WTC11 (cell line): ENCODE data around the gene GSS. TPM values are rescaled to one million over a fixed set of nuclear protein-coding genes. Genes with fewer than 3 reads are reported as not detected.

Experiments used
- ATAC-seq: fragments of 200-7000 bp; cut with Tn5 transposase; 2 replicates; pipeline ENCODE4 v1.10.0; 2021; ENCODE audit warnings: mild to moderate bottlenecking, moderate library complexity
- CTCF ChIA-PET: fragments of 300-600 bp; sonication (Branson Sonifier 250); formaldehyde crosslinking; loops from one replicate; lab custom pipeline; 2021; ENCODE audit warnings: antibody characterized with exemption; lab: Charles Lee
- POLR2A ChIA-PET: fragments of 350-600 bp; sonication (Branson Sonifier 250); formaldehyde crosslinking; loops from one replicate; lab custom pipeline; 2021; ENCODE audit warnings: antibody characterized with exemption; lab: Charles Lee
- DNase-seq: peaks from one replicate; pipeline ENCODE4 v3.0.0; 2021; ENCODE audit warnings: low spot score
- H3K27ac Mint-ChIP-seq: 2 replicates; pipeline ENCODE4 v1.8.0; 2021; ENCODE audit warnings: mixed read lengths
- H3K27me3 Mint-ChIP-seq: 2 replicates; pipeline ENCODE4 v1.8.0; 2021; ENCODE audit warnings: low read depth, mild to moderate bottlenecking, moderate library complexity, mixed read lengths
- H3K36me3 Mint-ChIP-seq: 2 replicates; pipeline ENCODE4 v1.8.0; 2021; ENCODE audit warnings: mixed read lengths
- H3K4me1 Mint-ChIP-seq: 2 replicates; pipeline ENCODE4 v1.8.0; 2022; ENCODE audit warnings: mixed read lengths
- H3K4me3 Mint-ChIP-seq: 2 replicates; pipeline ENCODE4 v1.8.0; 2021; ENCODE audit warnings: mild to moderate bottlenecking, moderate library complexity, mixed read lengths
- H3K9me3 Mint-ChIP-seq: 2 replicates; pipeline ENCODE4 v1.8.0; 2021; ENCODE audit warnings: mixed read lengths
- AFF4 ChIP-seq: sonication (generic); formaldehyde crosslinking; IDR thresholded peaks from 2 replicates; pipeline ENCODE4 v1.8.1; 2023; ENCODE audit warnings: mild to moderate bottlenecking, missing genetic modification reagents, borderline replicate concordance
- CREM ChIP-seq: sonication (generic); formaldehyde crosslinking; IDR thresholded peaks from 2 replicates; pipeline ENCODE4 v1.8.1; 2022; ENCODE audit warnings: mild to moderate bottlenecking, missing genetic modification reagents, moderate library complexity
- FOXP1 ChIP-seq: sonication (generic); formaldehyde crosslinking; IDR thresholded peaks from 2 replicates; pipeline ENCODE4 v1.8.0; 2022; ENCODE audit warnings: missing genetic modification reagents, mild to moderate bottlenecking, moderate library complexity, borderline replicate concordance
- GRHL2 ChIP-seq: fragments of 250-450 bp; sonication (Bioruptor Pico); IDR thresholded peaks from 2 replicates; pipeline ENCODE4 v1.8.0; 2022; ENCODE audit warnings: mild to moderate bottlenecking, moderate library complexity; ENCODE audit not compliant: insufficient replicate concordance, severe bottlenecking
- HMGA2 ChIP-seq: fragments of 250-450 bp; sonication (Bioruptor Pico); IDR thresholded peaks from 2 replicates; pipeline ENCODE4 v1.4.0; 2021; ENCODE audit warnings: mild to moderate bottlenecking, moderate library complexity
- MLX ChIP-seq: sonication (generic); formaldehyde crosslinking; IDR thresholded peaks from 2 replicates; pipeline ENCODE4 v1.8.1; 2023; ENCODE audit warnings: mild to moderate bottlenecking, missing genetic modification reagents, moderate library complexity
- MXD4 ChIP-seq: fragments of 250-450 bp; sonication (Bioruptor Pico); IDR thresholded peaks from 2 replicates; pipeline ENCODE4 v1.8.0; 2021; ENCODE audit warnings: mild to moderate bottlenecking, moderate library complexity, borderline replicate concordance
- NFATC4 ChIP-seq: fragments of 250-450 bp; sonication (Bioruptor Pico); IDR thresholded peaks from 2 replicates; pipeline ENCODE4 v1.9.0; 2021; ENCODE audit warnings: mild to moderate bottlenecking
- SMAD3 ChIP-seq: sonication (generic); formaldehyde crosslinking; IDR thresholded peaks from 2 replicates; pipeline ENCODE4 v1.8.0; 2022; ENCODE audit warnings: missing genetic modification reagents, mild to moderate bottlenecking, borderline replicate concordance
- STAT6 ChIP-seq: sonication (generic); formaldehyde crosslinking; conservative IDR thresholded peaks from 2 replicates; pipeline ENCODE4 v1.8.1; 2023; ENCODE audit warnings: mild to moderate bottlenecking, low read depth, missing genetic modification reagents, moderate library complexity
- ZNF263 ChIP-seq: sonication (generic); formaldehyde crosslinking; IDR thresholded peaks from 2 replicates; pipeline ENCODE4 v1.8.1; 2022; ENCODE audit warnings: low read depth, mild to moderate bottlenecking, moderate library complexity, missing genetic modification reagents
- ZNF396 ChIP-seq: fragments of 250-450 bp; sonication (Bioruptor Pico); IDR thresholded peaks from 2 replicates; pipeline ENCODE4 v1.8.0; 2021; ENCODE audit warnings: mild to moderate bottlenecking, moderate library complexity, borderline replicate concordance
- ZNF532 ChIP-seq: fragments of 250-450 bp; sonication (Bioruptor Pico); IDR thresholded peaks from 2 replicates; pipeline ENCODE4 v1.9.0; 2021; ENCODE audit warnings: mild to moderate bottlenecking, borderline replicate concordance
- total RNA-seq: library from RNA; stranded (reverse); gene quantifications from 3 replicates; pipeline ENCODE4 v1.2.3, GENCODE V29; 2021

The GSS gene
- total RNA-seq, 1 experiment from 2014 or later, result 47.3 TPM

DNA sequence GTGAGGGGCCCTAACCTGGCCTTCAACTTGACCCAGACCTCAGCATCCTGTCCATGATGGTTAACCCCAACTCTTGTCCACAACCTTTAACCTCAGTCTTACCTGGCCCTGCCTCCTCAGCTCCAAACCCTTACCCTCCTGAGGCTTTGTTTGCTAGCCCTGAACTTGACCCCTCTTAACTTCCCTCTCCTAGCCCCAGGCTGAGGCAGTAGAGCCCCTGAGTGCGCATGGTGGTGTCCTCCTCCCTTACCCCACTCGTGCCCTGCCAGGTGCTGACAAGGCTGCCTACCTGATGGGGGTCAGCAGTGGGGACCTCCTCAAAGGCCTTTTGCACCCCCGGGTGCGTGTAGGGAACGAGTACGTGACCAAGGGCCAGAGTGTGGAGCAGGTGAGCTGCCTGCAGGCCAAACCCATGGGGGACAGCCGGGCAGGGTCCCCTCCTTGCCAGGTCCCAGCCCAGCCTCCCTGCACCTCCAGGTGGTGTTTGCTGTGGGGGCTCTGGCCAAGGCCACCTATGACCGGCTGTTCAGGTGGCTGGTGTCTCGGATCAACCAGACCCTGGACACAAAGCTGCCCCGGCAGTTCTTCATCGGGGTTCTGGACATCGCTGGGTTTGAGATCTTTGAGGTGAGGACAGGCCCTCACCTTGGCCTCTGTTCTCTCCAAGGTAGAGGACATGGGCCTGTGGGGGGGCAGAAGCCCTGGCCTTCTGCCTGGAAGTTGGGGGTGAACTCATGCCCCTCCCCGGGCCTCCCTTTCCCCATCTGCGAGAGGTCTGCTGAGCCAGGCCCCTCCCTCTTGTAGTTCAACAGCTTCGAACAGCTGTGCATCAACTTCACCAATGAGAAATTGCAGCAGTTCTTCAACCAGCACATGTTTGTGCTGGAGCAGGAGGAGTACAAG, 31.9 kb upstream of the GSS start (continued):
- TF ChIP-seq MLX (CRISPR knock-in tag), result no peak

DNA sequence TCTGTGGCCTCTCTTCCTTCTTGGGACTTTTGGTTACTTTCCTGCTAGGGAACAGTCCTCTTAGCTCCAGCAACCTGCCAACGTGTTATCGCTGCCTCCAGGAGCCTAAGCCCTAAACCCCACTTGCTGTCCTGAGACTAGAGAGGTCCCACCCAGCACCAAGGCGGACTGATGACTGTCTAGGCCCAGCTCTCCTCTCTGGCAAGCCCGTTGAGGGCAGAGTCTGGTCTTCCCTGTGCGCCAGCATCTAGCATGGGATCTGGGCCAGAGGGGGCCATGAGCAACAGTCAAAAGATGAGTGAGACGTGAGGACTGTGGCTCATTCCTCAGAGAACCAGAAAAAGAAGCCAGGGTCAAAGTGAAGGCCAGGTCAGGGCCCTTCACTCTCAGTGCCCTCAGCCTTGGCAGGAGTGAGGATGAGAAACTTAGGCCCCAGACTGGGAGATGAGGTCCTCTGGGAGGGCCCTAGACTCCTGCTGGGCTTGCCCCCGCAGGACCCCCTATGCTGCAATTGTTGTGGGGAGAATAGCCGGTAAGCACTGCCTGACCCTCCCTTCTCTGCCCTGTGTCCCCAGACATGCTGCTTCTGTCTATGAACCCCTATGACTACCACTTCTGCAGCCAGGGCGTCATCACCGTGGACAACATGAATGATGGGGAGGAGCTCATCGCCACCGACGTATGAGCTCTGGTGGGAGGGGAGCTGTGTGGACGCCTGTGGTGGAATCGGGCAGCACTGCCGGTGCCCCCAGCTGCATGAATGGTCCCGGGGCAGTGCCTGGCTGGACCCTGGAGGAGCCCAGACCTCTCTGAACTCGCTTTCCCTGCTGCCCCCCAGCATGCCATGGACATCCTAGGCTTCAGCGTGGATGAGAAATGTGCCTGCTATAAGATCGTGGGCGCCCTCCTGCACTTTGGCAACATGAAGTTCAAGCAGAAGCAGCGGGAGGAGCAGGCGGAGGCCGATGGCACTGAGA, 31.0 kb upstream of the GSS start:
- POLR2A ChIA-PET, result no interaction called here

More for the DNA sequence above, 31.0 kb upstream of the GSS start:
- CTCF ChIA-PET, result interaction anchor here (4.5 kb wide), 1 partner anchor 11 kb away, joined by 22 read pairs; no protein-coding TSS in a partner anchor
- Mint-ChIP-seq H3K4me1 (peaks cover 30% of the 10 kb centered on the region), H3K36me3 (no peaks in the 10 kb centered on the region), H3K9me3 (no peaks in the 10 kb centered on the region), H3K4me3 (no peak overlapping the region), H3K27me3 (peaks cover 44% of the 10 kb centered on the region), H3K27ac (no peak overlapping the region)
- no peak for TF ChIP-seq AFF4
- TF ChIP-seq ZNF532 (CRISPR knock-in tag), result no peak
- TF ChIP-seq ZNF263 (CRISPR knock-in tag), result no peak
- TF ChIP-seq NFATC4, result no peak
- TF ChIP-seq STAT6 (CRISPR knock-in tag), result no peak
- TF ChIP-seq FOXP1 (CRISPR knock-in tag), result no peak
- no peak for TF ChIP-seq ZNF396 (CRISPR knock-in tag)
- no peak for TF ChIP-seq MXD4 (CRISPR knock-in tag)
- TF ChIP-seq CREM, result no peak
- TF ChIP-seq GRHL2 (CRISPR knock-in tag), result no peak
- TF ChIP-seq SMAD3 (CRISPR knock-in tag), result no peak
- no peak for TF ChIP-seq HMGA2 (CRISPR knock-in tag)
- ATAC-seq (no peak), DNase-seq (no peak)
